HepG2 (cell line): Measurements from ENCODE around the gene SPRED2. TPM values are rescaled to one million over a fixed set of nuclear protein-coding genes. Genes with fewer than 3 reads are reported as not detected.

Experiments used
- ATAC-seq: fragments of 200-7000 bp; cut with Tn5 transposase; 3 replicates; pipeline ENCODE4 v1.9.1; 2020; ENCODE audit warnings: mild to moderate bottlenecking, moderate library complexity
- BruUV-seq: library from RNA; stranded (reverse); fragments of 400-500 nt; replicated peaks from 2 replicates; lab custom pipeline; 2021; lab: Mats Ljungman, UMichigan
- CTCF ChIA-PET: fragments of 300-600 bp; formaldehyde crosslinking; extraction: SDS; loops from one replicate; lab custom pipeline; 2021; ENCODE audit warnings: low total read pairs, inconsistent platforms, low intra/inter-chr PET ratio; lab: Yijun Ruan, JAX
- POLR2A ChIA-PET: fragments of 350-600 bp; sonication (Branson Sonifier 250); formaldehyde crosslinking; loops from one replicate; lab custom pipeline; 2020; ENCODE audit warnings: antibody characterized with exemption, inconsistent platforms; lab: Yijun Ruan, JAX
- DNase-seq: peaks from one replicate; pipeline ENCODE4 v3.0.0-alpha.2; 2015; ENCODE audit warnings: low spot score
- FAIRE-seq: peaks from 3 replicates; lab custom pipeline; 2011; peaks lifted over from hg19 to GRCh38; lab: Jason Lieb, UNC
- H2AFZ ChIP-seq: one replicate; pipeline ENCODE4 v1.6.1; 2011; ENCODE audit warnings: low read length, inconsistent platforms
- H3K27ac ChIP-seq: fragments of 300-600 bp; 3 replicates; pipeline ENCODE4 v1.8.0; 2011; ENCODE audit warnings: mixed run types, mild to moderate bottlenecking, mixed read lengths, low read length, inconsistent platforms; ENCODE audit not compliant: insufficient read depth; ENCODE audit errors: extremely low read length
- H3K27me3 ChIP-seq, 2 experiments: fragments of 200-600 bp in 1 of 2; 2 replicates in 1 of 2; 3 replicates in 1 of 2; pipeline versions ENCODE4 v1.6.0 to v1.8.0; 2011; ENCODE audit warnings: low read length in 2 of 2, mild to moderate bottlenecking in 2 of 2, moderate library complexity in 2 of 2, inconsistent platforms in 1 of 2; ENCODE audit not compliant: insufficient read depth in 2 of 2, control insufficient read depth in 1 of 2
- H3K36me3 ChIP-seq, 2 experiments: fragments of 200-600 bp in 1 of 2; replicated peaks in 1 of 2; 2 replicates in 1 of 2; 3 replicates in 1 of 2; pipeline versions ENCODE4 v1.5.1 to v1.8.0; 2011; ENCODE audit warnings: low read length in 2 of 2, inconsistent platforms in 1 of 2; ENCODE audit not compliant: insufficient read depth in 2 of 2, control insufficient read depth in 1 of 2
- H3K4me1 ChIP-seq: 2 replicates; pipeline ENCODE4 v1.5.1; 2012; ENCODE audit warnings: low read length, inconsistent platforms; ENCODE audit not compliant: insufficient read depth
- H3K4me2 ChIP-seq: 2 replicates; pipeline ENCODE4 v1.6.0; 2011; ENCODE audit warnings: low read depth, low read length, inconsistent platforms
- H3K4me3 ChIP-seq, 3 experiments: fragments of 200-600 bp in 1 of 3; sonication (generic), shearing (Covaris generic) in 1 of 3; replicated peaks in 1 of 3; 2 replicates each; pipeline ENCODE4 v1.5.1; 2011 to 2016; ENCODE audit warnings: low read length in 3 of 3, inconsistent platforms in 2 of 3, low read depth in 2 of 3, mild to moderate bottlenecking in 2 of 3, control low read depth in 1 of 3, mixed read lengths in 1 of 3; ENCODE audit not compliant: insufficient read depth in 1 of 3
- H3K79me2 ChIP-seq: one replicate; pipeline ENCODE4 v1.6.1; 2011; ENCODE audit warnings: low read length, inconsistent platforms; ENCODE audit not compliant: insufficient read depth
- H3K9ac ChIP-seq: 2 replicates; pipeline ENCODE4 v1.6.0; 2011; ENCODE audit warnings: mild to moderate bottlenecking, low read depth, low read length, inconsistent platforms; ENCODE audit not compliant: insufficient read depth
- H3K9me3 ChIP-seq: 2 replicates; pipeline ENCODE4 v1.5.1; 2012; ENCODE audit warnings: mild to moderate bottlenecking, low read length
- H4K20me1 ChIP-seq: 2 replicates; pipeline ENCODE4 v1.6.0; 2011; ENCODE audit warnings: inconsistent platforms, mild to moderate bottlenecking, low read length, moderate library complexity; ENCODE audit not compliant: insufficient read depth
- ARNT2 ChIP-seq: sonication (generic); formaldehyde crosslinking; IDR thresholded peaks from 2 replicates; pipeline ENCODE4 v1.8.0; 2022; ENCODE audit warnings: mild to moderate bottlenecking, low read depth, missing genetic modification reagents, moderate library complexity
- ERF ChIP-seq: IDR thresholded peaks from 2 replicates; pipeline ENCODE4 v1.6.1; 2018; ENCODE audit warnings: missing biosample characterization, missing genetic modification reagents
- GTF2F1 ChIP-seq: fragments of 150-350 bp; IDR thresholded peaks from 2 replicates; pipeline ENCODE4 v1.6.1; 2014; ENCODE audit warnings: low read length
- LBX2 ChIP-seq: sonication (generic); formaldehyde crosslinking; IDR thresholded peaks from 2 replicates; pipeline ENCODE4 v1.5.0; 2020; ENCODE audit warnings: missing genetic modification reagents, mild to moderate bottlenecking, borderline replicate concordance
- MXD4 ChIP-seq: IDR thresholded peaks from 2 replicates; pipeline ENCODE4 v1.6.1; 2016; ENCODE audit warnings: mild to moderate bottlenecking, missing biosample characterization, missing genetic modification reagents
- REL ChIP-seq: sonication (generic); formaldehyde crosslinking; conservative IDR thresholded peaks from 2 replicates; pipeline ENCODE4 v1.8.0; 2022; ENCODE audit warnings: mild to moderate bottlenecking, missing genetic modification reagents, moderate library complexity
- TFDP1 ChIP-seq: IDR thresholded peaks from 2 replicates; pipeline ENCODE4 v1.6.1; 2016; ENCODE audit warnings: missing compliant biosample characterization, missing genetic modification reagents, borderline replicate concordance
- ZNF841 ChIP-seq: sonication (generic); formaldehyde crosslinking; IDR thresholded peaks from 2 replicates; pipeline ENCODE4 v1.8.1; 2023; ENCODE audit warnings: missing genetic modification reagents, borderline replicate concordance
- ZNF883 ChIP-seq: sonication (generic); formaldehyde crosslinking; IDR thresholded peaks from 2 replicates; pipeline ENCODE4 v1.5.1; 2020; ENCODE audit warnings: mild to moderate bottlenecking, missing genetic modification reagents; ENCODE audit errors: not compliant biosample characterization
- WGBS: methylation state at CpG from one replicate; pipeline ENCODE4 v1.1.6; 2017; ENCODE audit warnings: low lambda C conversion rate; 5-methylcytosine and 5-hydroxymethylcytosine counted together
- in situ Hi-C: cut with HindIII; loops from 2 replicates; pipeline ENCODE4 v1.10.0; 2017; ENCODE audit warnings: low pct_unique_long_range_greater_than_20kb; ENCODE audit not compliant: extremely low pct_ligation_motif_present
- intact Hi-C: fragments of 100-400 bp; cut with micrococcal nuclease; formaldehyde crosslinking; loops from one replicate; pipeline ENCODE4 v1.10.0; 2022; ENCODE audit not compliant: unreplicated experiment
- polyA plus RNA-seq, 8 experiments: library from polyadenylated mRNA; depleted of rRNA in 3 of 8; stranded (reverse) in 7 of 8; unstranded in 1 of 8; fragments of >200 nt; fragmentation: Illumina TruSeq in 4 of 8; extraction: Trizol in 4 of 8; gene quantifications; 2 replicates each; pipeline versions ENCODE4 v1.2.1 to v1.2.3, GENCODE V29; 2011 to 2016; ENCODE audit warnings: low read depth in 4 of 8, missing spikeins in 1 of 8, mixed read lengths in 1 of 8; ENCODE audit not compliant: insufficient read depth in 1 of 8
- total RNA-seq, 5 experiments: library from RNA; depleted of rRNA; stranded (reverse); fragments of >200 nt; fragmentation: Illumina TruSeq; extraction: Trizol; gene quantifications; 2 replicates each; pipeline ENCODE4 v1.2.3, GENCODE V29; 2016; ENCODE audit warnings: low read depth in 1 of 5
- TF ChIP-seq, protein P1 (sequence below), 2 experiments: fragments of 450-650 bp in 1 of 2; sonication (generic) in 1 of 2; formaldehyde crosslinking; IDR thresholded peaks; 2 replicates each; pipeline versions ENCODE4 v1.5.0 to v1.8.0; 2020 to 2022; ENCODE audit warnings: mild to moderate bottlenecking in 1 of 2, missing genetic modification reagents in 1 of 2
- TF ChIP-seq, protein P2 (sequence below): sonication (generic); formaldehyde crosslinking; IDR thresholded peaks from 2 replicates; pipeline ENCODE4 v1.4.0; 2020; ENCODE audit warnings: missing genetic modification reagents
- TF ChIP-seq, protein P3 (sequence below): conservative IDR thresholded peaks from 2 replicates; pipeline ENCODE4 v1.6.1; 2018; ENCODE audit warnings: missing genetic modification reagents
- TF ChIP-seq, protein P4 (sequence below): sonication (generic); formaldehyde crosslinking; IDR thresholded peaks from 2 replicates; pipeline ENCODE4 v1.5.0; 2020; ENCODE audit warnings: missing genetic modification reagents

SPRED2 gene
- total and polyA plus RNA-seq, 2 of the 13 experiments (the other 11 are each of a cell fraction or from before 2014, with no cell fraction given), result 13.0 to 37.0 TPM

DNA sequence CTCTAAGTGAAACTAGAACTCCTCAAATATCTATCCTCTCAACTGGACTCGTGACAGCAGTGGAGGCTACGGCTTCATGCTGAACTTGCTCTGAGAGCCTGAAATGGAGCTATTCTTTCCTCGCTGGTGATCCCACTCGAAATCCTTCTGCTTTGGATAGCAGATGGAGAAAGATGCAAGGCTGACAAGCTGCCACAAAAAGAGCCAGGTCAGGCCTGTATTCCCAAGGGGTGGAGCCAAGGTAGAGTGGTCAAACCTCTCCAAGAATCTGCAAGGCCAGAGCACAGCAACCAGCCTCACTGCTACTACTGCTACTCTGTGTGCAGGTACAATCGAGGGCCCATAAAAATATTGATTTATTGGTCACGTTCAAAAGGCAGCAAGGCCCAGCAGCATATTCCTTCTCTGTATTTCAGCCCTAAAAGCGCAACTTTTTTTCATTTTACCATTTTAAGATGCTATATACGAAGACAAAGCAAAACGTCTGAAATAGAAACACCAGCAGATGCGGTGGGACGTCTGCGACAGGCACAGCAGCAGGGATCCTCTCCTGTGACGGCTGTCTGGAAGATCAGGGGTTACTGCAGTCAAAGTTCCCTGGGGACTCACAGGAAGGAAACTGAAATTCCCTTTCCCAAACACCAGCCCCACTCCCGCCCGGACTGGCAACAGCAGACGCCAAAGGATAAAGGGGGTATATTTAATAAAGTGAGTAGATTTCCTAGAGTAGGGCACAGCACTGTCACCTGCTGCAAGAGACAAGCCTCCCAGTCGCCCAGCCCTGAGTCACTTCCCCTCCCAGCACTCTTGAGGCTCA, 2.4 kb downstream of the SPRED2 start:
- Histone ChIP-seq H3K36me3 (peaks cover 2 to 11% of the 10 kb centered on the region in 2 experiments; a peak in 4 of 5 replicates), H3K9me3 (no peaks in the 10 kb centered on the region), H3K4me3 (peak overlapping the region; percentile 94 to 98 (median 98)), H3K27me3 (no peaks in the 10 kb centered on the region), H4K20me1 (peaks cover 57% of the 10 kb centered on the region), H3K27ac (peak overlapping the region; percentile 86), H3K9ac (peak overlapping the region; percentile 92), H3K79me2 (peaks cover 79% of the 10 kb centered on the region), H3K4me2 (peak overlapping the region; percentile 83), H2AFZ (no peak overlapping the region), H3K4me1 (peaks cover 73% of the 10 kb centered on the region)
- intact Hi-C loops (loop anchor here (1.0 kb wide), 2 partner anchors 34 to 129 kb away; no protein-coding TSS in a partner anchor), in situ Hi-C loops (loop anchor here (5.0 to 10.0 kb wide), 2 partner anchors 48 to 125 kb away; no protein-coding TSS in a partner anchor)
- DNase-seq (no peak), FAIRE-seq (peak; percentile 43), ATAC-seq (peak; percentile 21)
- BruUV-seq, result TSS peak; percentile 31
- 13% methylated on average over 17 of the region's 17 CpGs for WGBS
- POLR2A ChIA-PET, result interaction anchor here (0.6 to 2.9 kb wide), 5 partner anchors 34 to 300 kb away, joined by 3 to 17 read pairs (median 3); no protein-coding TSS in a partner anchor
- CTCF ChIA-PET, result no interaction called here
- TF ChIP-seq GTF2F1, result no peak
- TF ChIP-seq, protein P1, sequence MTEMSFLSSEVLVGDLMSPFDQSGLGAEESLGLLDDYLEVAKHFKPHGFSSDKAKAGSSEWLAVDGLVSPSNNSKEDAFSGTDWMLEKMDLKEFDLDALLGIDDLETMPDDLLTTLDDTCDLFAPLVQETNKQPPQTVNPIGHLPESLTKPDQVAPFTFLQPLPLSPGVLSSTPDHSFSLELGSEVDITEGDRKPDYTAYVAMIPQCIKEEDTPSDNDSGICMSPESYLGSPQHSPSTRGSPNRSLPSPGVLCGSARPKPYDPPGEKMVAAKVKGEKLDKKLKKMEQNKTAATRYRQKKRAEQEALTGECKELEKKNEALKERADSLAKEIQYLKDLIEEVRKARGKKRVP (CRISPR knock-in tag; IDR thresholded peaks at IDR 0.05), result no peak
- no peak for TF ChIP-seq MXD4 (CRISPR knock-in tag)
- TF ChIP-seq, protein P2, sequence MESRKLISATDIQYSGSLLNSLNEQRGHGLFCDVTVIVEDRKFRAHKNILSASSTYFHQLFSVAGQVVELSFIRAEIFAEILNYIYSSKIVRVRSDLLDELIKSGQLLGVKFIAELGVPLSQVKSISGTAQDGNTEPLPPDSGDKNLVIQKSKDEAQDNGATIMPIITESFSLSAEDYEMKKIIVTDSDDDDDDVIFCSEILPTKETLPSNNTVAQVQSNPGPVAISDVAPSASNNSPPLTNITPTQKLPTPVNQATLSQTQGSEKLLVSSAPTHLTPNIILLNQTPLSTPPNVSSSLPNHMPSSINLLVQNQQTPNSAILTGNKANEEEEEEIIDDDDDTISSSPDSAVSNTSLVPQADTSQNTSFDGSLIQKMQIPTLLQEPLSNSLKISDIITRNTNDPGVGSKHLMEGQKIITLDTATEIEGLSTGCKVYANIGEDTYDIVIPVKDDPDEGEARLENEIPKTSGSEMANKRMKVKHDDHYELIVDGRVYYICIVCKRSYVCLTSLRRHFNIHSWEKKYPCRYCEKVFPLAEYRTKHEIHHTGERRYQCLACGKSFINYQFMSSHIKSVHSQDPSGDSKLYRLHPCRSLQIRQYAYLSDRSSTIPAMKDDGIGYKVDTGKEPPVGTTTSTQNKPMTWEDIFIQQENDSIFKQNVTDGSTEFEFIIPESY (CRISPR knock-in tag), result no peak
- TF ChIP-seq TFDP1 (CRISPR knock-in tag), result no peak
- TF ChIP-seq REL, result no peak
- TF ChIP-seq ZNF841, result no peak
- TF ChIP-seq ERF (CRISPR knock-in tag), result 0 out of 2 replicates have a peak, but pooled peaks have one; percentile 6
- TF ChIP-seq, protein P3, sequence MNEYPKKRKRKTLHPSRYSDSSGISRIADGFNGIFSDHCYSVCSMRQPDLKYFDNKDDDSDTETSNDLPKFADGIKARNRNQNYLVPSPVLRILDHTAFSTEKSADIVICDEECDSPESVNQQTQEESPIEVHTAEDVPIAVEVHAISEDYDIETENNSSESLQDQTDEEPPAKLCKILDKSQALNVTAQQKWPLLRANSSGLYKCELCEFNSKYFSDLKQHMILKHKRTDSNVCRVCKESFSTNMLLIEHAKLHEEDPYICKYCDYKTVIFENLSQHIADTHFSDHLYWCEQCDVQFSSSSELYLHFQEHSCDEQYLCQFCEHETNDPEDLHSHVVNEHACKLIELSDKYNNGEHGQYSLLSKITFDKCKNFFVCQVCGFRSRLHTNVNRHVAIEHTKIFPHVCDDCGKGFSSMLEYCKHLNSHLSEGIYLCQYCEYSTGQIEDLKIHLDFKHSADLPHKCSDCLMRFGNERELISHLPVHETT (CRISPR knock-in tag), result no peak
- no peak for TF ChIP-seq LBX2
- TF ChIP-seq, protein P4, sequence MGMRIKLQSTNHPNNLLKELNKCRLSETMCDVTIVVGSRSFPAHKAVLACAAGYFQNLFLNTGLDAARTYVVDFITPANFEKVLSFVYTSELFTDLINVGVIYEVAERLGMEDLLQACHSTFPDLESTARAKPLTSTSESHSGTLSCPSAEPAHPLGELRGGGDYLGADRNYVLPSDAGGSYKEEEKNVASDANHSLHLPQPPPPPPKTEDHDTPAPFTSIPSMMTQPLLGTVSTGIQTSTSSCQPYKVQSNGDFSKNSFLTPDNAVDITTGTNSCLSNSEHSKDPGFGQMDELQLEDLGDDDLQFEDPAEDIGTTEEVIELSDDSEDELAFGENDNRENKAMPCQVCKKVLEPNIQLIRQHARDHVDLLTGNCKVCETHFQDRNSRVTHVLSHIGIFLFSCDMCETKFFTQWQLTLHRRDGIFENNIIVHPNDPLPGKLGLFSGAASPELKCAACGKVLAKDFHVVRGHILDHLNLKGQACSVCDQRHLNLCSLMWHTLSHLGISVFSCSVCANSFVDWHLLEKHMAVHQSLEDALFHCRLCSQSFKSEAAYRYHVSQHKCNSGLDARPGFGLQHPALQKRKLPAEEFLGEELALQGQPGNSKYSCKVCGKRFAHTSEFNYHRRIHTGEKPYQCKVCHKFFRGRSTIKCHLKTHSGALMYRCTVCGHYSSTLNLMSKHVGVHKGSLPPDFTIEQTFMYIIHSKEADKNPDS (CRISPR knock-in tag), result no peak
- TF ChIP-seq ZNF883 (CRISPR knock-in tag), result no peak
- TF ChIP-seq ARNT2, result no peak
